Kidney capillary endothelial cell (primary cell): Measurements from ENCODE around the gene RAPGEF4.
"Not testable (repeated sequence)": the region's sequence is repeated elsewhere in the genome, so short reads cannot be mapped to it uniquely, and the experiment has no call there.

ENCODE experiments used
- DNase-seq: peaks from one replicate; pipeline ENCODE4 v3.0.0-alpha.2; 2018; ENCODE audit warnings: low spot score

Gene RAPGEF4

GRCh38 chr2:173064151-173064805 lies 328.6 kb downstream of the RAPGEF4 start:
- DNase-seq = peak; percentile 53

- DNase-seq = no peak
Measured at GRCh38 chr2:173066887-173067676, 331.4 kb downstream of the RAPGEF4 start.

- DNase-seq = no peak
Measured at GRCh38 chr2:173075056-173075780, 339.6 kb downstream of the RAPGEF4 start.

GRCh38 chr2:173075781-173076580 lies 340.3 kb downstream of the RAPGEF4 start, which contains the start of gene MAP3K20:
Gene MAP3K20 (plus strand): TSS chr2:173075846. CDS start chr2:173091032, 15,186 bp downstream.
- peak; percentile 57 for DNase-seq

GRCh38 chr2:173076581-173077345 lies 341.1 kb downstream of the RAPGEF4 start:
- DNase-seq = peak; percentile 46

GRCh38 chr2:173077506-173078177 lies 342.0 kb downstream of the RAPGEF4 start:
- DNase-seq = no peak

- no peak for DNase-seq
Measured at GRCh38 chr2:173079141-173079540, 343.5 kb downstream of the RAPGEF4 start.

GRCh38 chr2:173079973-173080860 lies 344.6 kb downstream of the RAPGEF4 start:
- DNase-seq = peak; percentile 47

GRCh38 chr2:173086518-173087213 lies 351.0 kb downstream of the RAPGEF4 start:
- DNase-seq = no peak

GRCh38 chr2:173087214-173087581 lies 351.6 kb downstream of the RAPGEF4 start:
- DNase-seq = no peak

GRCh38 chr2:173087793-173088496 lies 352.3 kb downstream of the RAPGEF4 start:
- no peak for DNase-seq

- no peak for DNase-seq
Measured at GRCh38 chr2:173090276-173090877, 354.7 kb downstream of the RAPGEF4 start.

GRCh38 chr2:173090973-173091660 lies 355.5 kb downstream of the RAPGEF4 start:
- no peak for DNase-seq

GRCh38 chr2:173091910-173092309 lies 356.3 kb downstream of the RAPGEF4 start:
- DNase-seq = no peak

GRCh38 chr2:173092844-173093402 lies 357.3 kb downstream of the RAPGEF4 start:
- DNase-seq = no peak

GRCh38 chr2:173093617-173094016 lies 358.0 kb downstream of the RAPGEF4 start:
- DNase-seq = not testable (repeated sequence)

- DNase-seq = no peak
Measured at GRCh38 chr2:173094731-173095130, 359.1 kb downstream of the RAPGEF4 start.
